ENCODE measurements around the gene PEF1.

Gene PEF1

DNA sequence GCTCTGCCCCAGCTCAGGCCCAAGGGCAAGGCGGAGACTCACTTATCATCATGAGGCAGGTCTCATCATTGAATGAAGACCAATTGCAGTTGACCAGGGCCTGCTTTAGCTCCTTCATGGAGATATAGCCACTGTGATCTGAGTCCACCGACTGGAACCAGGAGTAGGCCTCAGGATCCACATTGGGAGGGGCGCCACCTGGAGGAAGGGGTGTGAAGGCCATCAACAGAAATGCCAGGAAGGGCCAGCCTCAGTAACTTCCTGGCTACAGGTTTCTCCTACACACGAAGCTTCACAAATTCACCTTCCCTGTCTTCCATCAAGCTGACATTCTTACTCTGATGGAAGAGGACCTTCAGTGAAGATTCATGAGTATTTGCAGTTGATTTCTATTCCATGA is 11.6 kb downstream of the PEF1 start:
- Histone ChIP-seq H3K9me3 (ENCODE audit: insufficient read depth, low read length) (no peaks in the 10 kb centered on the region), H3K27ac (ENCODE audit: low read length) (no peak overlapping the region), H4K20me1 (ENCODE audit: insufficient read depth, low read length) (no peaks in the 10 kb centered on the region), H2AFZ (ENCODE audit: low read depth, low read length) (no peak overlapping the region), H3K4me2 (ENCODE audit: low read length) (no peak overlapping the region), H3K79me2 (ENCODE audit: low read length) (peaks cover 29% of the 10 kb centered on the region), H3K9ac (ENCODE audit: low read length) (no peak overlapping the region), H3K4me3 (ENCODE audit: low read length) (no peak overlapping the region), H3K27me3 (ENCODE audit: low read depth, low read length) (no peaks in the 10 kb centered on the region), H3K4me1 (ENCODE audit: low read length) (peaks cover 17% of the 10 kb centered on the region), H3K36me3 (replicated peaks; ENCODE audit: low read depth, low read length) (no peaks in the 10 kb centered on the region)
- TF ChIP-seq, protein P1, sequence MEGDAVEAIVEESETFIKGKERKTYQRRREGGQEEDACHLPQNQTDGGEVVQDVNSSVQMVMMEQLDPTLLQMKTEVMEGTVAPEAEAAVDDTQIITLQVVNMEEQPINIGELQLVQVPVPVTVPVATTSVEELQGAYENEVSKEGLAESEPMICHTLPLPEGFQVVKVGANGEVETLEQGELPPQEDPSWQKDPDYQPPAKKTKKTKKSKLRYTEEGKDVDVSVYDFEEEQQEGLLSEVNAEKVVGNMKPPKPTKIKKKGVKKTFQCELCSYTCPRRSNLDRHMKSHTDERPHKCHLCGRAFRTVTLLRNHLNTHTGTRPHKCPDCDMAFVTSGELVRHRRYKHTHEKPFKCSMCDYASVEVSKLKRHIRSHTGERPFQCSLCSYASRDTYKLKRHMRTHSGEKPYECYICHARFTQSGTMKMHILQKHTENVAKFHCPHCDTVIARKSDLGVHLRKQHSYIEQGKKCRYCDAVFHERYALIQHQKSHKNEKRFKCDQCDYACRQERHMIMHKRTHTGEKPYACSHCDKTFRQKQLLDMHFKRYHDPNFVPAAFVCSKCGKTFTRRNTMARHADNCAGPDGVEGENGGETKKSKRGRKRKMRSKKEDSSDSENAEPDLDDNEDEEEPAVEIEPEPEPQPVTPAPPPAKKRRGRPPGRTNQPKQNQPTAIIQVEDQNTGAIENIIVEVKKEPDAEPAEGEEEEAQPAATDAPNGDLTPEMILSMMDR (IDR thresholded peaks at IDR 0.05; ENCODE audit: low read depth, low read length) = peak; percentile 47
- no peak for TF ChIP-seq EZH2phosphoT487 (IDR thresholded peaks at IDR 0.05; ENCODE audit: low read depth)

DNA sequence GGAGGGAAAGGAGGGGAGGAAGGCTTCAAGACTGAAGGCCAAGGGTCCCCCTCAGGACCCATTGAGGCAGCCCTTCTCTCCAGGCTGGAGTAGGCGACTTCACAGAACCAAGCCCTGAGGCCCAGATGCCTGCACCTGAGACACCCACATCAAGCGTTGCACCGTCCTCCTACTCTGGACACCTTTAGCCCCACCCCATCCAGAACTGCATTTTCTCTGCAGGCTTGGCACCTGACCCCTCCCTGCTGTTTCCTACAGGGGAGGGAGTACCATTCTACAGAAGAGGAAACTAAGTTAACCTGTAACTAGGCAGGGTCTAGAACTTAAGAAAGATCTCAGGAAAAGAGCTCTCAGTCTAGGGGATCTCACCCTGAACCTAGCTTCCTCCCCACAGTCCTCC is 12.0 kb downstream of the PEF1 start:
- Histone ChIP-seq H3K36me3 (replicated peaks; ENCODE audit: low read depth, low read length) (no peaks in the 10 kb centered on the region), H3K27ac (ENCODE audit: low read length) (no peak overlapping the region), H3K4me2 (ENCODE audit: low read length) (no peak overlapping the region)

DNA sequence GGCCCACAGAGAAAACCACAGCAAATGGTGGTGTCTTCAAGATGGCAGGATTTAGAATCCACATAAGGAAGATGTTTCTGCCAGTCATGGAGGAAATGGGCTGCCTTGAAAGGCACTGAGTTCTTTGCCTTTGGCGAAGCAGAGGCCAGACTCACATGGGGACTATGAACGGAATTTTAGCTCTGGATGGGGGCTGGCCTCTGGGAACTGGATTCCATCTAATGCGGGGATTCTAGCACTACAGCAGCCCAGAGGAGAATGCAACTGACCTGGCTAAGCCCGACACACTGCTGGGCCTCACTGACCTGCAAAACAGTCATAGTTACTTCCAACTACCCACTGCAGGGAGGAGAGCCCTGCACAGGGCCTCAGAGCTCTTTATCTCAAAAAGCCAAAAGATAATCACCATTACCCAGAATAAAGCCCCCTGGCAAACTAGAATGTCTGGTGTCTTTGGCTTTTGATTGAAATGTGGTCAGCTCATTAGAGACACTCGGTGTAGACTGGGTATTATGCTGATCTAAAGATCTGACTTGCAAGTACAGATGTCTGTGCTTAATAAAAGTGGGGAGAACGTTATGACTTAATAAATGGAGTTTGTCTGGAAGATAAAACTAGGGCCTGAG is 15.6 kb downstream of the PEF1 start:
- Histone ChIP-seq H3K79me2 (ENCODE audit: low read length) (no peaks in the 10 kb centered on the region), H3K9me3 (ENCODE audit: insufficient read depth, low read length) (no peaks in the 10 kb centered on the region), H3K27me3 (ENCODE audit: low read depth, low read length) (no peaks in the 10 kb centered on the region), H3K4me2 (ENCODE audit: low read length) (no peak overlapping the region), H3K4me1 (ENCODE audit: low read length) (peaks cover 10% of the 10 kb centered on the region), H4K20me1 (ENCODE audit: insufficient read depth, low read length) (no peaks in the 10 kb centered on the region), H3K9ac (ENCODE audit: low read length) (no peak overlapping the region), H2AFZ (ENCODE audit: low read depth, low read length) (no peak overlapping the region), H3K27ac (ENCODE audit: low read length) (no peak overlapping the region), H3K4me3 (ENCODE audit: low read length) (no peak overlapping the region), H3K36me3 (replicated peaks; ENCODE audit: low read depth, low read length) (no peaks in the 10 kb centered on the region)
- TF ChIP-seq, protein P1 (IDR thresholded peaks at IDR 0.05; ENCODE audit: low read depth, low read length) = no peak
- no peak for TF ChIP-seq EZH2phosphoT487 (IDR thresholded peaks at IDR 0.05; ENCODE audit: low read depth)

More for the DNA sequence above, 12.0 kb downstream of the PEF1 start:
- Histone ChIP-seq H3K4me1 (ENCODE audit: low read length) (peaks cover 12% of the 10 kb centered on the region), H3K9me3 (ENCODE audit: insufficient read depth, low read length) (no peaks in the 10 kb centered on the region), H3K4me3 (ENCODE audit: low read length) (no peak overlapping the region), H4K20me1 (ENCODE audit: insufficient read depth, low read length) (no peaks in the 10 kb centered on the region), H2AFZ (ENCODE audit: low read depth, low read length) (no peak overlapping the region), H3K27me3 (ENCODE audit: low read depth, low read length) (no peaks in the 10 kb centered on the region), H3K9ac (ENCODE audit: low read length) (no peak overlapping the region), H3K79me2 (ENCODE audit: low read length) (peaks cover 24% of the 10 kb centered on the region)
- TF ChIP-seq, protein P1 (IDR thresholded peaks at IDR 0.05; ENCODE audit: low read depth, low read length) = no peak
- no peak for TF ChIP-seq EZH2phosphoT487 (IDR thresholded peaks at IDR 0.05; ENCODE audit: low read depth)

DNA sequence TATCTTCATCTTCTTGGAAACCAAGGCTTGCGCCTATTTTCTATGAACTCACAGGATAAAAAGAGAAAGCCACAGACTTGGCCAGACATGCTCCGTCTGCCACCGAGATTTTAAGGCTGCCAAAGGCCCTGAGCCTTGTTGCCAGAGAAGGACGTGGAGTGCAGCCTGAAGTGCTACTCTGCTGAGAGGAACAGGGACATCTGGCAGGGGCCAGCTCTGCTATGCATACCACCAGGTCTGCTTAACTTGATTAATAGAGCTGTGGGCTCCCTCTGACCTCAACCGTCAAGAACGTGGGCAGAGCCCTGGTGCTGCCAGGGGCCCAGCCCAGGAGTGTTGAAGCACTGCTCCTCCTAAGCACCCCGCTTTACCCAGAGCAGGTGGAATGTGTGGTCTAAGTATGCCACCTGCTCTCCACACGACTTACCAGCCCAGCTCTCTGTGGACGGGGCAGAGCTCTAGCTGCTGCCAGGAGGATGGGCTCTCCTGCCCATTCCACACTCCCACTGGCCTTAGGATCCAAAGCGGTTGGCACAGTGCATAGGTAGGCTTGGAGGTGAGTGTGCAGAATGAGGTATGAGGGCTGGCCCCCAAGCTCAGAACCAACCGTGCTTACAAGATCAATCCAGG is 16.6 kb downstream of the PEF1 start:
- no peak overlapping the region for H2AFZ ChIP-seq (ENCODE audit: low read depth, low read length)
- no peak for TF ChIP-seq EZH2phosphoT487 (IDR thresholded peaks at IDR 0.05; ENCODE audit: low read depth)
- TF ChIP-seq, protein P1 (IDR thresholded peaks at IDR 0.05; ENCODE audit: low read depth, low read length) = no peak
- H3K36me3 ChIP-seq (replicated peaks; ENCODE audit: low read depth, low read length) = no peaks in the 10 kb centered on the region
- no peaks in the 10 kb centered on the region for H4K20me1 ChIP-seq (ENCODE audit: insufficient read depth, low read length)
- no peak overlapping the region for H3K4me3 ChIP-seq (ENCODE audit: low read length)
- H3K9me3 ChIP-seq (ENCODE audit: insufficient read depth, low read length) = no peaks in the 10 kb centered on the region
- no peaks in the 10 kb centered on the region for H3K79me2 ChIP-seq (ENCODE audit: low read length)
- no peak overlapping the region for H3K4me2 ChIP-seq (ENCODE audit: low read length)
- H3K27me3 ChIP-seq (ENCODE audit: low read depth, low read length) = no peaks in the 10 kb centered on the region
- no peak overlapping the region for H3K27ac ChIP-seq (ENCODE audit: low read length)
- H3K9ac ChIP-seq (ENCODE audit: low read length) = no peak overlapping the region
- H3K4me1 ChIP-seq (ENCODE audit: low read length) = peaks cover 13% of the 10 kb centered on the region
